Measurements from ENCODE around the gene TPBGL.
"Not testable (repeated sequence)": the region's sequence is repeated elsewhere in the genome, so short reads cannot be mapped to it uniquely, and the experiment has no call there.

TPBGL gene

DNA sequence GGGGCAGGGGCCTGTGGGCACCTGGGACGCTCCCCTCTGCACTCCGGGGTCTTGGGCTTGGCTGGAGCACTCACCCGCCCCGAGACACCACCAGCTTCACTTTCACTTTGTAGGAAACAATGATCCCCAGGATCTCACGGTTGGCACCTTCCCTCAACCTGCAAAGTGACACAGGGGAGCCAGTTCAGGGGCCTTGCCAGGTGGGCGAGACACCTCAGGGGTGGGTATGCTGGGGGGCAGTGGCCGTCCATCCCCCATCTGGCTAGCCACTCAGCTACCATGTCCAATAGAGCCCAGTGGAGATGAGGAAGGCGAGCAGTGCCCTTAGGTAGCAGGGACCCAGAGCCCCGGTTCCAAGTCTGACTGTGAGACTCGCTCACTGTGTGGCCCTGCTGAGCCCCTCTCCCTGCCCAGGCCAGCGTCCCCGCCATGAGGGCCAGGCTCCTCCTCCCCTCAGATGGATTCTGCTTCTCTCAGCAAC is 32.3 kb downstream of the TPBGL start:
- DNase-seq (ENCODE audit: low spot score), result no peak

DNA sequence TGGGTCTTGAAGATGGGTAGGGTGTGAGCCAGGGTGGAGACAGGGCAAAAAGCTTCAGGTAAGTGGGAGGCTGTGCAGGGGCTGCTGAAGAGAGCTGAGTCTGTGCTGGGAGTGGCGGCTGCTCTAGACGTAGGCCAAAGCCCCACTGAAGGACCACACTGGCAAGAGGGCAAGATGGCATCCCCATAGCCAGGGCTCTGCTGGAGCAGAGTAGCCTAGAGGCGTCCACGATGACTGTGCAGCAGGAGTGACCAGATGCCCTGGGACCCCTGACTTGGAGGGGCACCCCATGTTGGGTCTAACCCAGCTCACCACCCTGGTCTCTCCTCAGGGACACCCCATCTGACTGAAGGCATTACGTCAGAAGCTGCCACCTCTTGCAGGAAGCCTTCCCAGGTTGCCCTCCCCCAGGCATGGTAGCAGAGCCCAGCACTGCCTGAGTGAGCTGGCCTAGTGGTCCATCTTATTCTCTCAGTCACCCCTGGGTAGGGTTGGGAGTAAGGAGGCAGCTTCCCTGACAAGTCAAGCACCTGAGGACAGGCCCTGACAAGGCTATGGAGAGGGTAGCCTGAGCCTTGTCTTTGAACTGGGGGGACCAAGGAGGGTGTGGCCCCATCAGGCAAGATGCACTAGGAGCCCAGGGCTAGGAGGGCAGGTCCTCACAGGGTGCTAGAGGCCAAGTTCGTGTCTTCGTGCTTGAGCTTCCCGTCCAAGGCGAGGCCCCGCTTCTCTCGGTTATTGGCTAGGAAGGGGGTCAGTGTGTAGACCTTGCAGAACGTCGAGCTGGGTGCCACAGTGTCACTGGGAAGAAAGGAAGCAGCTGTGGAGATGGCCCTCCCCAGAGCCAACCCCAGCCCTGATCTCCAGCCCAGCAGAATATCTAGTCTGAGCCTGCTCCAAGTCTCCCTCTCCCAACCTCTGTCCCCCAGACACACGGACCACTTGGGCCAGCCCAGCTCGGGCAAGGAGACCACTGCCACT is 33.1 kb downstream of the TPBGL start:
- no peak for DNase-seq (ENCODE audit: low spot score)

DNA sequence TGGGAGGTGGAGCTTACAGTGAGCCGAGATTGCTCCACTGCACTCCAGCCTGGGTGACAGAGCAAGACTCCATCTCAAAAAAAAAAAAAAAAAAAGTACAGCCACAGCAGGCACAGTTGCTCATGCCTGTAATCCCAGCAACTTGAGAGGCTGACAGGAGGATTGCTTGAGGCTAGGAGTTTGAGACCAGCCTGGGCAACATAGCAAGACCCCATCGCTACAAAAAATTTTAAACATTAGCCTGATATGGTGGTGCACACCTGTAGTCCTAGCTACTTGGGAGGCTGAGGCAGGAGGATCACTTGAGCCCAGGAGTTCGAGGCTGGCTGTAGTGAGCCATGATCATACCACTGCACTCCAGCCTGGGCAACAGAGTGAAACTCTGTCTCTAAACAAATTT is 34.1 kb downstream of the TPBGL start:
- not testable (repeated sequence) for DNase-seq (ENCODE audit: low spot score)

DNA sequence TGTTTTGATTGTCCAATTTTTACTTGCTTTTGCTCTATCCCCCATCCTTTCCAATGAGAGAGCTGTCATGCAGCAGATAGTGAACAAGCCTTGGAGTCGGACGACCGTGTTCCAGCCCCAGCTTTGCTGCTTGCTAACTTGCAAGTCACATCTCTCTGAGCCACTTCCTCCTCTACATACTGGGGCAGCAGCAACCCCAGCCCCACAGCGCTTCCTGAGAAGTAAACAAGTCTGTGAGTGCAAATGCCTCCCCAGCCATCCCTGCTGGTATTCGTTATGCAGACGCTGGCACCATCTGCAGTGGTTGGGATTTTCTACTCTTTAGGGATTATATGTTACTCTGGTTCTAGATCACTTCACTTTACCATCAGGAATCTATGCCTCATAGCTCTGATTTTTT is 35.0 kb downstream of the TPBGL start:
- DNase-seq (ENCODE audit: low spot score), result peak; percentile 92

DNA sequence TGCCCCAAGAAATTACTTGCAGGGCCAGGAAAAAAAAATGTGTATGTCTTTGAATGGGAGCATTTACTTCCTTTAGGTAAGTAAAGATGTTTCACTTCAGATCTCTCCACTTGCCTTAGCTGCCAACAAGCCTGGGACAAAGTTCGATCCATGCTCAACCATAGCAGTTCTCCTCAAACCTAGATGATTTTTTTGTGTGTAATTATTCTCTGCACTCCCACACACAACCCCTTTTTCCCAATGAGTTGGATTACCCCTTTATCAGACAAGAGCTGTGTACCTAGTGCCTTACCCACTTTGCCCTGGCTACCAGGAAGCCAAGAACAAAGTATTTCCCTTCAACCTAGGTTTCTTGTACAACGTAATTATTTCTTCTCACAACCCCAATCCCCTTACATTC is 35.6 kb downstream of the TPBGL start:
- no peak for DNase-seq (ENCODE audit: low spot score)

GRCh38 chr11:75276686-75277085 is 36.1 kb downstream of the TPBGL start:
- DNase-seq (ENCODE audit: low spot score), result no peak

DNA sequence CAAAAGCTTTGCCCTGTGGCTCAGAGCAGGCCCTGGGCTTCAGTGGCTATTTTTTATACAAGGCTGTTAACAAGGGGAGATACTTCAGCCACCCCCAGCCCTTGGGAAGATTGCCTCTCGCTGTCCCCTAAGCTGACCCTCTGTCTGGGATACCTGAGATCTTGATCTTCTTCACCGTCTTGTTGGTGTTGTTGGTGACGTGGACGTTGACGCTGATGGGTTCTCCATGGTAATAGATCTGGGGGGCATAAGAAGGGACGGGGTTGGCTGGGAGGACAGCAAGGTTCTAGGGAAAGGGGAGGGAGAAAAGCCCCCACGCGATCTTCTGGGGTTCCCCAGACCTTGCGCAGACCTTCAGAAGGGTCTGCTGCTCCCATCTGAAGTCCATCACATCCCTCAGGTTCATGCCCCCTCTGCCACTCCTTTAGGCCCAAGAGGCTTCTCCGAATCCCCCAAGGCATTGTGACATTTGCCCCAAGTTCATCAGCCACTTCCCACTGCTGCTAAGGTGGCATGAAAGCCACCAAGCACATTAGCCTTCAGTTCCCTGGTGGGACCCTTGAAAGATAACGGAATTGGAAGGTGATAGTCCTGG is 36.7 kb downstream of the TPBGL start:
- DNase-seq (ENCODE audit: low spot score), result no peak

- no peak for DNase-seq (ENCODE audit: low spot score)
These were observed 37.6 kb downstream of the TPBGL start for GRCh38 chr11:75277991-75278790.

- no peak for DNase-seq (ENCODE audit: low spot score)
These were observed 38.7 kb downstream of the TPBGL start for GRCh38 chr11:75279273-75279672.

GRCh38 chr11:75280227-75280701 is 39.7 kb downstream of the TPBGL start:
- DNase-seq (ENCODE audit: low spot score), result peak; percentile 80

- no peak for DNase-seq (ENCODE audit: low spot score)
These were observed 40.3 kb downstream of the TPBGL start for GRCh38 chr11:75280770-75281468.

GRCh38 chr11:75281469-75282095 is 41.0 kb downstream of the TPBGL start:
- DNase-seq (ENCODE audit: low spot score), result no peak

DNA sequence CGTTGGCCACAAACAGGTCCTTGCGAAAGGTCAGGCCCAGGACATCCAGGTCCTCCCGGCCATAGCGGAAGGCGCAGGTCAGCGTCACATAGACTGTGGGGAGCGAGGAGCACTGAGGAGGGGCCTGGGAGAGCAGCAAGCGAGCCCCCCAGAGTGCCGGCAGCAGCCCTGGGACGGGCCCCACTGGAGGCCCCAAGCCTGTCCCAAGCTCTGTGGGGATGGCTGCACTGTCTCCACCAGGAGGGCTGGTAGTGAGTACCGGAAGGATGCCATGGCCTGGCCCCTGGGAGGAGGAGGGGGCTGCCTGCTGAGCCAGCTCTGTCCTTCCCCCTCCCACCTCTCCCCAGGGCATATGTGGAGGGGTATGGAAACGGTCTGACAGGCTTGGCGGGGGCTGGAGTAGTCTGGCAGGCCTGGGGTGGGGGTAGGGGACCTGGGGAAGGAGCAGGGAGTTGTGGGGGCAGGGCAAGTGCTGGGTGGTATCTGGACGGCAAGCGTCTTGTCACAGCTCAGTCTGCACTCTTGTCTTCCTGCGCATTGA is 42.9 kb downstream of the TPBGL start:
- DNase-seq (ENCODE audit: low spot score), result no peak

- no peak for DNase-seq (ENCODE audit: low spot score)
These were observed 45.3 kb downstream of the TPBGL start for GRCh38 chr11:75285776-75286360.

DNA sequence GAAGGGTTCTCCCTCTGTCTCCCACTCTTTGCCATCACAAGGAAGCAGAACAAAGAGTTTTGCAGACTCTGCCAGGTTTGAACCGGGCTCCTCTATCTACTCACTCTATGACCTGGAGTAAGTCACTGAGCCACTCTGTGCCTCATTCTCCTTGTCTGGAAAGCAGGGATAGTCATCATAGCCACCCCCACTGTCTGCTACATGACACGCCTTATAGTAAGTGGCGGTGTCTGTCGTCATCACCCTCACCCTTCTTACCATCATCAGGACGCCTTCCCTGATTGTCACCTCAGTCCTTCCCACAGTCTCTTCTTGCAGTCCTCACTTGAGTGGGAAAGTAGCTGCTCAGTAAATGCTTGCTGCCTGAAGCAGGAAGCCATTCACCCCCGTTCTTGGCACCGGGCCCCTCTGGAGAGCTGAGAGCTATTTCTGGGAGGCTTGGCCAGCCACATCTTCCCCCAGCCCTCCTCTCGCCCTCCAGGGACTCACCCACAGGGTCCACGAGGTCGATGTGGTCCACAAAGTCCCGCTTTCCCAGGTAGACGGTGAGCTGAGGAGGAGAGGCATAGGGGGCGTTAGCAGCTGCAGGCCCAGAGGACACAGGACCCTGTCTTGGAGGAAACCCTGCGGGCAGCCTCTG is 46.4 kb downstream of the TPBGL start:
- DNase-seq (ENCODE audit: low spot score), result no peak

- DNase-seq (ENCODE audit: low spot score), result no peak
These were observed 47.0 kb downstream of the TPBGL start for GRCh38 chr11:75287579-75287978.

- DNase-seq (ENCODE audit: low spot score), result no peak
These were observed 48.9 kb downstream of the TPBGL start for GRCh38 chr11:75289511-75289760.

- DNase-seq (ENCODE audit: low spot score), result no peak
These were observed 49.3 kb downstream of the TPBGL start for GRCh38 chr11:75289919-75290318.

GRCh38 chr11:75291741-75292140 is 51.2 kb downstream of the TPBGL start:
- no peak for DNase-seq (ENCODE audit: low spot score)

GRCh38 chr11:75292943-75293342 is 52.4 kb downstream of the TPBGL start:
- no peak for DNase-seq (ENCODE audit: low spot score)
